Right lobe of liver (tissue), 4 donors: ENCODE results near the gene ZFPM1.

Experiments
- CTCF ChIP-seq, 4 donors: fragments of 200-600 bp in 3 of 4; fragments of 450-650 bp in 1 of 4; IDR thresholded peaks; one replicate each; pipeline versions ENCODE4 v1.5.1 to v1.8.0; 2016 to 2022; ENCODE audit warnings: antibody characterized with exemption in 4 of 4, mild to moderate bottlenecking in 2 of 4
- POLR2A ChIP-seq: fragments of 450-650 bp; IDR thresholded peaks from one replicate; pipeline ENCODE4 v1.6.1; 2017; ENCODE audit warnings: antibody characterized with exemption, mild to moderate bottlenecking
- donor health status: DM: no; HTN: no; CAD: no.
- donor health status: DM: no; HTN: no; CAD: no.
- donor health status: DM: no; HTN: yes; CAD: no.

- TF ChIP-seq CTCF (IDR thresholded peaks at IDR 0.05) (no peak), POLR2A (no peak)
Measured at GRCh38 chr16:88537859-88538258, 84.8 kb downstream of the ZFPM1 start.
